GM12878 (cell line): ENCODE measurements around the gene CFB. TPM values are rescaled to one million over a fixed set of nuclear protein-coding genes. Genes with fewer than 3 reads are reported as not detected.

ENCODE experiments used
- ATAC-seq: fragments of 200-7000 bp; cut with Tn5 transposase; 3 replicates; pipeline ENCODE4 v1.9.1; 2020; ENCODE audit warnings: mild to moderate bottlenecking, moderate library complexity
- BruUV-seq: library from RNA; stranded (reverse); fragments of 400-500 nt; replicated peaks from 2 replicates; lab custom pipeline; 2021; lab: Mats Ljungman, UMichigan
- CTCF ChIA-PET: fragments of 300-600 bp; sonication (Branson Sonifier 250); formaldehyde crosslinking; extraction: SDS; loops from one replicate; lab custom pipeline; 2021; ENCODE audit warnings: inconsistent platforms; lab: Yijun Ruan, JAX
- POLR2A ChIA-PET: fragments of 350-600 bp; formaldehyde crosslinking; extraction: SDS; loops from one replicate; lab custom pipeline; 2021; ENCODE audit warnings: inconsistent platforms; lab: Charles Lee
- RAD21 ChIA-PET: fragments of 300-600 bp; sonication (Branson Sonifier 250); formaldehyde crosslinking; loops from one replicate; lab custom pipeline; 2023; ENCODE audit warnings: antibody characterized with exemption; ENCODE audit not compliant: unreplicated experiment; lab: Charles Lee
- SMC1A ChIA-PET: fragments of 300-600 bp; sonication (Branson Sonifier 250); formaldehyde crosslinking; loops from one replicate; lab custom pipeline; 2023; ENCODE audit not compliant: unreplicated experiment, uncharacterized antibody; lab: Charles Lee
- DNase-seq: peaks from one replicate; pipeline ENCODE4 v3.0.0-alpha.2; 2011; ENCODE audit warnings: low read depth, low spot score
- FAIRE-seq: peaks from 3 replicates; lab custom pipeline; 2011; peaks lifted over from hg19 to GRCh38; lab: Jason Lieb, UNC
- H2AFZ ChIP-seq: 2 replicates; pipeline ENCODE4 v1.6.0; 2011; ENCODE audit warnings: low read depth, low read length, control low read depth; ENCODE audit not compliant: control insufficient read depth
- H3K27ac ChIP-seq: 2 replicates; pipeline ENCODE4 v1.5.1; 2011; ENCODE audit warnings: control low read depth; ENCODE audit not compliant: control insufficient read depth, insufficient read depth
- H3K27me3 ChIP-seq, 2 experiments: replicated peaks in 1 of 2; 2 replicates each; pipeline versions ENCODE4 v1.6.0 to v1.6.1; 2011; ENCODE audit warnings: low read length in 1 of 2; ENCODE audit not compliant: control insufficient read depth in 2 of 2, insufficient read depth in 2 of 2
- H3K36me3 ChIP-seq, 2 experiments: 2 replicates each; pipeline ENCODE4 v1.5.1; 2011; ENCODE audit warnings: low read length in 1 of 2; ENCODE audit not compliant: control insufficient read depth in 2 of 2, insufficient read depth in 2 of 2
- H3K4me1 ChIP-seq: 2 replicates; pipeline ENCODE4 v1.6.1; 2011; ENCODE audit warnings: mild to moderate bottlenecking, low read length, moderate library complexity, mixed read lengths; ENCODE audit not compliant: control insufficient read depth, insufficient read depth
- H3K4me2 ChIP-seq: 2 replicates; pipeline ENCODE4 v1.6.0; 2011; ENCODE audit warnings: control low read depth; ENCODE audit not compliant: control insufficient read depth, insufficient read depth
- H3K4me3 ChIP-seq: fragments of 200-600 bp; sonication (generic); 2 replicates; pipeline ENCODE4 v1.5.1; 2016
- H3K79me2 ChIP-seq: 2 replicates; pipeline ENCODE4 v1.6.0; 2011; ENCODE audit warnings: low read length; ENCODE audit not compliant: control insufficient read depth, insufficient read depth
- H3K9ac ChIP-seq: 2 replicates; pipeline ENCODE4 v1.8.0; 2011; ENCODE audit warnings: low read length, control low read depth, mixed read lengths; ENCODE audit not compliant: control insufficient read depth, insufficient read depth
- H3K9me3 ChIP-seq: replicated peaks from 3 replicates; pipeline ENCODE4 v1.5.1; 2011; ENCODE audit warnings: mild to moderate bottlenecking, low read length; ENCODE audit not compliant: control insufficient read depth, insufficient read depth
- H4K20me1 ChIP-seq: 2 replicates; pipeline ENCODE4 v1.6.0; 2011; ENCODE audit not compliant: control insufficient read depth, insufficient read depth
- PAX5 ChIP-seq: IDR thresholded peaks from 2 replicates; pipeline ENCODE4 v1.6.1; 2011; ENCODE audit warnings: low read depth, low read length, borderline replicate concordance
- POLR2AphosphoS5 ChIP-seq: IDR thresholded peaks from 2 replicates; pipeline ENCODE4 v1.6.1; 2011; ENCODE audit warnings: mild to moderate bottlenecking, low read length, inconsistent platforms
- SMARCA5 ChIP-seq: fragments of 450-650 bp; IDR thresholded peaks from 2 replicates; pipeline ENCODE4 v1.6.1; 2017; ENCODE audit warnings: mild to moderate bottlenecking
- SMC3 ChIP-seq: IDR thresholded peaks from 2 replicates; pipeline ENCODE4 v1.6.1; 2011; ENCODE audit warnings: low read length, improper control_type of control experiment, borderline replicate concordance
- TCF7 ChIP-seq: IDR thresholded peaks from 2 replicates; pipeline ENCODE4 v1.6.1; 2014; ENCODE audit warnings: antibody characterized with exemption, borderline replicate concordance
- YBX1 ChIP-seq: fragments of 450-650 bp; IDR thresholded peaks from 2 replicates; pipeline ENCODE4 v1.6.1; 2016; ENCODE audit warnings: antibody characterized with exemption
- WGBS: methylation state at CpG from one replicate; pipeline ENCODE4 v1.1.6; 2016; ENCODE audit warnings: low lambda C conversion rate; ENCODE audit not compliant: insufficient replicate concordance, insufficient coverage; ENCODE audit errors: missing lambda C conversion rate; 5-methylcytosine and 5-hydroxymethylcytosine counted together
- in situ Hi-C: fragments of 300-500 bp; cut with MboI; formaldehyde crosslinking; loops from 9 replicates; pipeline ENCODE4 v1.14.3; 2018; ENCODE audit warnings: mixed read lengths
- intact Hi-C: fragments of 100-400 bp; cut with micrococcal nuclease; formaldehyde crosslinking; loops from one replicate; pipeline ENCODE4 v1.14.2; 2022; ENCODE audit not compliant: unreplicated experiment
- polyA plus RNA-seq, 11 experiments: library from polyadenylated mRNA; depleted of rRNA in 4 of 11; unstranded in 6 of 11; stranded (reverse) in 5 of 11; fragments of >200 nt; fragmentation: Nextera tagmentation in 4 of 11; fragmentation: Illumina TruSeq in 1 of 11; extraction: Ambion mirVana in 4 of 11; extraction: Trizol in 1 of 11; gene quantifications; 1 replicate in 1 of 11; 2 replicates in 10 of 11; pipeline versions ENCODE4 v1.2.1 to v1.2.3, GENCODE V29; 2011 to 2016; ENCODE audit warnings: inconsistent platforms in 2 of 11, missing spikeins in 2 of 11, low read depth in 1 of 11
- total RNA-seq, 4 experiments: library from RNA; depleted of rRNA in 3 of 4; stranded (reverse); fragments of >200 nt in 3 of 4; fragmentation: Illumina TruSeq in 1 of 4; extraction: Trizol in 1 of 4; gene quantifications; 2 replicates each; pipeline versions ENCODE4 v1.2.1 to v1.2.3, GENCODE V29; 2013 to 2021

The CFB gene
- total and polyA plus RNA-seq, 10 of the 15 experiments (the other 5 are each of a cell fraction or from before 2014, with no cell fraction given): 0.09 to 1.7 (median 0.44) TPM; not detected in 7

- CTCF ChIA-PET: interaction anchor here (2.5 kb wide), 1 partner anchor 17 kb away, joined by 7 read pairs; no protein-coding TSS in a partner anchor
- intact Hi-C loops (no loop called here), in situ Hi-C loops (no loop called here)
- H3K9me3 ChIP-seq: no peaks in the 10 kb centered on the region
- RAD21 ChIA-PET: no interaction called here
- FAIRE-seq (no peak), DNase-seq (no peak), ATAC-seq (no peak)
- H3K79me2 ChIP-seq: peaks cover 27% of the 10 kb centered on the region
- peaks cover 8 to 21% of the 10 kb centered on the region in 2 experiments for H3K36me3 ChIP-seq
- H4K20me1 ChIP-seq: no peaks in the 10 kb centered on the region
- H3K4me2 ChIP-seq: no peak overlapping the region
- no TSS peak for BruUV-seq
- no peak overlapping the region for H2AFZ ChIP-seq
- POLR2A ChIA-PET: interaction anchor here (0.9 to 4.4 kb wide), 3 partner anchors 16 to 340 kb away, joined by 3 to 48 read pairs (median 3); partner anchors contain the start of gene DXO
- TF ChIP-seq SMC3 (no peak), SMARCA5 (no peak), PAX5 (no peak), POLR2AphosphoS5 (no peak)
- H3K4me3 ChIP-seq: no peak overlapping the region
- H3K27ac ChIP-seq: no peak overlapping the region
- 91% methylated on average over 3 of the region's 3 CpGs for WGBS
- SMC1A ChIA-PET: interaction anchor here (1.5 kb wide), 1 partner anchor 59 kb away, joined by 4 read pairs; the partner anchor contains the start of gene EHMT2
- H3K9ac ChIP-seq: no peak overlapping the region
- no peaks in the 10 kb centered on the region for H3K27me3 ChIP-seq
- H3K4me1 ChIP-seq: peaks cover 11% of the 10 kb centered on the region
Measured at GRCh38 chr6:31956796-31957195, 10.9 kb downstream of the CFB start.

- 8% methylated on average over 11 of the region's 11 CpGs for WGBS
- CTCF ChIA-PET: interaction anchor here (0.9 to 2.5 kb wide), 3 partner anchors 13 to 473 kb away, joined by 3 to 7 read pairs (median 5); partner anchors contain the start of gene DXO
- H2AFZ ChIP-seq: peak overlapping the region; percentile 92
Measured at GRCh38 chr6:31958412-31958740, 12.5 kb downstream of the CFB start.

More at GRCh38 chr6:31958412-31958740, 12.5 kb downstream of the CFB start:
- Histone ChIP-seq H3K9me3 (no peaks in the 10 kb centered on the region), H3K79me2 (peaks cover 27% of the 10 kb centered on the region), H3K27ac (peak overlapping the region; percentile 84), H3K36me3 (peaks cover 9 to 26% of the 10 kb centered on the region in 2 experiments), H3K27me3 (no peaks in the 10 kb centered on the region), H3K4me2 (peak overlapping the region; percentile 92), H3K4me3 (peak overlapping the region; percentile 99), H3K9ac (peak overlapping the region; percentile 93), H4K20me1 (no peaks in the 10 kb centered on the region), H3K4me1 (peaks cover 11% of the 10 kb centered on the region)
- no peak for TF ChIP-seq YBX1
- 0 out of 2 replicates have a peak, but pooled peaks have one; percentile 5 for TF ChIP-seq TCF7
- no peak for DNase-seq
- ATAC-seq: peak; percentile 26
- no TSS peak for BruUV-seq
- in situ Hi-C loops (no loop called here), intact Hi-C loops (no loop called here)
- SMC1A ChIA-PET: interaction anchor here (0.9 to 2.5 kb wide), 2 partner anchors 13 to 127 kb away, joined by 3 to 17 read pairs; partner anchors contain the start of gene DXO
- POLR2A ChIA-PET: interaction anchor here (0.6 to 4.4 kb wide), 4 partner anchors 15 to 342 kb away, joined by 3 to 48 read pairs (median 3); partner anchors contain the start of genes DXO and GPSM3
- RAD21 ChIA-PET: interaction anchor here (2.0 kb wide), 1 partner anchor 14 kb away, joined by 11 read pairs; the partner anchor contains the start of gene DXO
- FAIRE-seq: no peak
